HK-2 (cell line): ENCODE data around the gene TSTD2.

Experiments used
- DNase-seq: peaks from one replicate; pipeline ENCODE4 v3.0.0-alpha.2; 2018; ENCODE audit not compliant: unreplicated experiment

Gene TSTD2

DNA sequence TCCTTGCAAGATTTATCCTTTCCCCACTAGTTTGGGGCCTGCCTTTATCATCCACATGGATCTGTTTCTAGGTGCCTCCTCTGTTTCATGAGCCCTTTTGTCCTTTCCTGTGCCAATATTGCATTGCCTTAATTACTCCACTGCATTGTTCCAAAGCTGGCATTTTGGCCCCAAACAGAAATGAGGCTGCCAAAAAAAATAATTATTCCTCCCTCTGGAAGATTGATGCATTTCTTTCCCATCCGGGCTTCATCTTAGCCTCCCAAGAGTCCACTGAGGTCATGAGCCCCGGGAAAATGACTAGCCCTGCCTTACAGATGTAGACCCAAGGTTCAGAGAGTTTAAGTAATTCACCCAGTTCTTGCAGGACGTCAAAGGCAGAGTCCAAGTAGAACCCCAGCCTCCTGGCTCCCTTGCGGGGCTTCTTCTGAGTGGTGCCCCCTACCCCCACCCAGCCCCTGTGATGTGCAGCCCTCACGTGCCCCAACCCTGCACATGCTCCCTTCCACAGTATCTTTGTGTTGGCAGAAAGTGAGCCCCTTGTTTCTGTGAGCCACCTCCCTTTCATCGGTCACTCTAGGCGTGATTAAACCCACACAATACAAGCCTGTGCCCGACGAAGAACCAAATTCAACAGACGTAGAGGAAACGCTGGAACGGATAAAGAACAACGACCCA, 69.6 kb downstream of the TSTD2 start:
- DNase-seq = no peak

DNA sequence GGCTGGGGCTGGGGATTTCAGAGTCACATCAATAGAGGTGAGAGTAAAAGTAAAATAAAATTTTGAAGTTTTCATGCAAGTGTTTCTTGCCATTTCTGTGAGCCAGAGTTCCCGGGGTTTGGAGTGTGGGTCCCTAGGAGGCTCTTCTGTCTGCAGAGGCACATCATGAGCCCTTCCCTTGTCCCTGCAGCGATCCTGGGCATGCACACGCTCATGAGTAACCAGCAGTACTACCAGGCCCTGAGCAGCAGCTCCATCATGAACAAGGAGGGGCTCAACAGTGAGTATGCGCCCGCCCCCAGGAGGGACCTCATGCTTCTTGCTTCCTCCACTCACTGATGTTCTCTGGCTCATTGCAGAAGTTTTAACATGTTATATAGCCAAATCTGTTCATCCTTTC, 70.6 kb downstream of the TSTD2 start:
- DNase-seq = no peak

DNA sequence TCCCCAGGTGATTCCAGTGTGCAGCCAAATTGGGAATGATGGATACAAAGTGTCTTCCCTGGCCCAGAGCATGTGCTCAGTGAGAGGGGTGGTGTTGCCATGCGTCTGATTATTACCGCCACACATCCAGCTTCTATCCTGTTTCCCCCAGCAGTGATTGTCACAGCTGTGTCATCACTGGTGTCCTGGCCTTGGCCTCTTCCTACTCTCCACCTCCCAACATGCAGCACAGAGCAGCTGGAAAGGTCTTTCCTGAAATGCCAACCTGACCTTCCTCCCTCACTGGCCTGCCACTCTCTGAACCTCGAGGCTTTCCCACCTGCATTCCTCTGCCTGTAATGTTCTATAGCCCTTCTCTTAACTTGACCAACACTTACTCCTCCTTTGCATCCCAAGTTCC, 71.7 kb downstream of the TSTD2 start:
- no peak for DNase-seq

GRCh38 chr9:97560851-97561250, 72.3 kb downstream of the TSTD2 start:
- DNase-seq = no peak

DNA sequence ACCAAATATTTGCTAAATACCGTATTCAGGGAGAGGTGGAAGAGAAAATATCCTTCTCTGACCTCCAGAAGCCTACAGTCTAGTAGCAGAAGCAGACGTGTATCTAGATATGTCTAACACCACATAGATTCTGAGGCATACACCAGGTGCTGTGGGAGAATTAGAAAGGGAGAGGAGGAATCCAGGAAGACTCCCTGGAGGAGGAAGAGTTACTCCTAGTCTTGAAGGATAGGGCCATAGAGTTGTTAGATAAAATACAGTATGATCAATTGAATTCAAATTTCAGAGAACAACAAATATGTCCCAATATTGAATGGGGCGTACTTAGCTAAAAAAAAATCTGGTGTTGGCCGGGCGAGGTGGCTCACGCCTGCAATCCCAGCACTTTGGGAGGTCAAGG, 73.0 kb downstream of the TSTD2 start:
- no peak for DNase-seq

GRCh38 chr9:97559111-97559514, 74.1 kb downstream of the TSTD2 start:
- no peak for DNase-seq

DNA sequence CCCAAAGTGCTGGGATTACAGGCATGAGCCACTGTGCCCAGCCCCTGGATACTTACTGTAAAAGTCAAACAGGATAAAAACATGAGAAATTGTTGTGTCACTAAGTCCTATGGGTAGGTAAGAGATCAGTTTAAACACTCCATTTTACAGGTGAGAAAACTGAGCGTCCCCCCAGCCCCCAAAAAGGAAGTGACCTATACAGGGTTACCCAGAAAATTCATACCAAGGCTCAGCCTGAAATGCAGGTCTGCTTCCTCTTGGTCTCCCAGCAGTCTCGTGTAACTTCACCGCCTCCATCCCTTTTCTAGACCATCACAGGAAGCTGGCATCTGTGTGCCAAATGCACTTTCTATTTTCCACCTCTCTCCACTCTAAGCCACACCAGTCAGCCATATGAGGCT, 74.5 kb downstream of the TSTD2 start:
- DNase-seq = no peak

DNA sequence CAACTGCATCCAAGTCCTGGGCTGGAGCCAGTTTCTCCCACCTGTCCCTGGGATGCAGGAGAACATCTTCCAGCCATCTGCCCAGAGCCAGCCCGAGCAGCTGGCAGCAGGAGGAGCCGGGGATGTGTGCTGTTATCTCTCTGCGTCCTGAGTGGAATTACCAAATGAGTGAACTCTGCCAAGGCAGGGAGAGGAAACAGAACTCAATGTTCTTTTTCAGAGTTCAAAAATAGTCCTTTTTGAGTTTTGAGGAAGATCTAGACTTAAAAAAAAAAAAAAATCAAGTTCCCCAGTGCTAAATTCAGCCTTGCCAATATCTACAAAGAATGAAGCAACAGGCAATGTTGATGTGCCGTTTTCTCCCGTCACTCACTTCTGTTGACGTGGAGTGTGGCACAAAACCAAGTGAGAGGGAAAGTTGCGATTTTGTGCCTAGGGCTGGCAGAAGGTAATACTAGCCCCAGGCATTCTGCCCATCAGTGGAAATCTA, 75.5 kb downstream of the TSTD2 start:
- no peak for DNase-seq

GRCh38 chr9:97556721-97557605, 76.2 kb downstream of the TSTD2 start:
- no peak for DNase-seq

GRCh38 chr9:97556036-97556720, 77.0 kb downstream of the TSTD2 start:
- DNase-seq = no peak

DNA sequence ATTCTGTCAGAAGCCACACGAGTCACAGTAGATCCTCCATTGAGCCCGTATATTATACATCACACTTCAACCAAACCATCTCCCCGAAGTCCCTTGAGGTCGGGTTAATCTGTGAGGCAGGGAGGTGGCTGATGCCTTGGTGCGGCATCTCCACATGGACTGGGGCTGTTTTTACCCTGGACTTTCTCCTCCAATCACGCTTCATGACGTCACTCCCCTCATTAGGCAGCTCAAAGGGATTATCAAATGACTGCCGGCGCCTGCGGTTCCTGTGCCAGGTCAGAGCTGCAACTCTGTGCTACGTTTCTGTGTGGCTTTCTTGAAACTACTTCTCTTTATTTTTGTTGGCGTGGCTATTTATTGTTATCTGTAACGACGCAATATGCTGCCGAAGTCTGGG, 78.0 kb downstream of the TSTD2 start:
- no peak for DNase-seq

GRCh38 chr9:97554566-97555075, 78.5 kb downstream of the TSTD2 start:
- no peak for DNase-seq

- no peak for DNase-seq
Observed at GRCh38 chr9:97553841-97554240, 79.3 kb downstream of the TSTD2 start.

DNA sequence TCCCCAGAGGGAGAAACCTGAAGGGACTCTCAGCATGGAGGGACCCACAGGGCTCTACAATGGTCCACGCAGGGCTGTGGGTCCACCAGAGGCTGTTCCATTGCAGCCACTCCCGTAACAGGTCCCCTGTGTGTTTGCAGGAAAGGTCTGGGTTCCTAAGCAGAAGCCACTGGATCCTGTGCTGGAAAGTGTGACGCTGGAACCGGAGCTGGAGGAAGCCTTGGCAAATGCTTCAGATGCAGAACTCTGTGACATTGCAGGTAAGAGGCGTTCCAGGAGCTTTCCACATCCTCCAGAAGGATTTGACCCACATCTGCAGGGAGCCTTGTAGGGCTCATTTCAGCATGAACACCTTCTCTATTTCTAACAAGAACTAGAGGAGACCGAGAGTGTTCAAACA, 80.0 kb downstream of the TSTD2 start:
- no peak for DNase-seq

DNA sequence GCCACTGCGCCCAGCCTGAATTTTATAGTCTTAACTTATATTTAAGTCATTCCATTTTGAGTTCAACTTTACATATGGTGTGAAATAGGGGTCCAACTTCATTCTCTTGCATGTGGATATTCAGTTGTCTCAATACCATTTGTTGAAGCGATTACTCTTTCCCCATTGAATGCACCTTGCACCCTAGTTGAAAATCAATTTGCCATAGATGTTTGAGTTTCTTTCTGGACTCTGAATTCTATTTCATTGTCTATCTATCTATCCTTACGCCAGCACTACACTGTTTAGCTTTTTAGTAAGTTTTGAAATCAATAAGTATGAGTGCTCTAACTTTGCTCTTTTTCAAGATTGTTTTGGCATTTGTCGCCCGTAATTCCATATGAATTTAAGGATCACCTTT, 81.9 kb downstream of the TSTD2 start:
- DNase-seq = no peak

DNA sequence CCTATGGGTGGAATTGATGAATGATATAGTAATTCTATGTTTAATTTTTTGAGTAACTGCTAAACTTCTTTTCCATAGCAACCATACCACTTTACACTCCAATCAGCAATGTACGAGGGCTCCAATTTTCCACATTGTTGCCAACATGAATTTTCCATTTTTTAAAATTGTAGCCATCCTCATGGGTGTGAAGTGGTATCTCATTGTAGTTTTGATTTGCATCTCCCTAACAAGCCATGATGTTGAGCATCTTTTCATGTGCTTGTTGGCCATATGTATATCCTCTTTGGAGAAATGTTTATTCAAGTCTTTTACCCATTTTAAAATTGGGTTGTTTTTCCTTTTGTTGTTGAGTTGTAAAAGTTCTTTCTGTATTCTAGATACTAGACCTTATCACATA, 82.8 kb downstream of the TSTD2 start:
- DNase-seq = no peak
